Measurements from ENCODE around the gene MRGPRX4. TPM values are rescaled to one million over a fixed set of nuclear protein-coding genes. Genes with fewer than 3 reads are reported as not detected.
A peak's percentile ranks its signal among the peaks of the same experiment; 100 is the strongest.
"Not testable (repeated sequence)": the region's sequence is repeated elsewhere in the genome, so short reads cannot be mapped to it uniquely, and the experiment has no call there.

Gene MRGPRX4
- total and polyA plus RNA-seq, 5 donors from 2014 or later, result not detected

GRCh38 chr11:18191376-18191775 lies 18.7 kb downstream of the MRGPRX4 start:
- H3K36me3 Mint-ChIP-seq, result no peaks in the 10 kb centered on the region
- no peaks in the 10 kb centered on the region for H3K4me1 ChIP-seq (ENCODE audit: control insufficient read depth, insufficient read depth, low read length, poor library complexity, severe bottlenecking)
- peaks cover 9% of the 10 kb centered on the region for H3K27me3 ChIP-seq (ENCODE audit: control insufficient read depth, insufficient read depth, low read length)
- no peak overlapping the region for H3K4me3 ChIP-seq (ENCODE audit: low read depth, low read length)
- H3K9me3 ChIP-seq (ENCODE audit: control insufficient read depth in 2 of 2, low read length in 2 of 2), result no peaks in the 10 kb centered on the region
- no peaks in the 10 kb centered on the region for H3K4me1 Mint-ChIP-seq
- DNase-seq (no peak), ATAC-seq (ENCODE audit: low read depth in 2 of 2) (no peak)
- H3K27ac Mint-ChIP-seq, result no peak overlapping the region
- H3K27me3 Mint-ChIP-seq, result peaks cover 27% of the 10 kb centered on the region
- H3K36me3 ChIP-seq (ENCODE audit: control insufficient read depth, insufficient read depth, low read length), result no peaks in the 10 kb centered on the region
- no peak overlapping the region for H3K27ac ChIP-seq (ENCODE audit: insufficient read depth, low read length, poor library complexity, severe bottlenecking)
- no peak overlapping the region for H3K4me3 Mint-ChIP-seq
- peaks cover 0 to 3% (median 0%) of the 10 kb centered on the region in 7 donors for H3K9me3 Mint-ChIP-seq

- Mint-ChIP-seq H3K36me3 (no peaks in the 10 kb centered on the region), H3K27me3 (peaks cover 22% of the 10 kb centered on the region), H3K9me3 (peaks cover 0 to 3% (median 0%) of the 10 kb centered on the region in 7 donors), H3K4me1 (no peaks in the 10 kb centered on the region), H3K4me3 (no peak overlapping the region), H3K27ac (no peak overlapping the region)
- H3K4me3 ChIP-seq (ENCODE audit: low read depth, low read length), result no peak overlapping the region
- no peaks in the 10 kb centered on the region for H3K4me1 ChIP-seq (ENCODE audit: control insufficient read depth, insufficient read depth, low read length, poor library complexity, severe bottlenecking)
- no peak for DNase-seq
- no peaks in the 10 kb centered on the region for H3K36me3 ChIP-seq (ENCODE audit: control insufficient read depth, insufficient read depth, low read length)
- H3K9me3 ChIP-seq (ENCODE audit: control insufficient read depth in 2 of 2, low read length in 2 of 2), result no peaks in the 10 kb centered on the region
- H3K27ac ChIP-seq (ENCODE audit: insufficient read depth, low read length, poor library complexity, severe bottlenecking), result no peak overlapping the region
- H3K27me3 ChIP-seq (ENCODE audit: control insufficient read depth, insufficient read depth, low read length), result peaks cover 8% of the 10 kb centered on the region
- ATAC-seq (ENCODE audit: low read depth in 2 of 2), result no peak
Measured at GRCh38 chr11:18193010-18193409, 20.4 kb downstream of the MRGPRX4 start.

- no peaks in the 10 kb centered on the region for H3K4me1 ChIP-seq (ENCODE audit: control insufficient read depth, insufficient read depth, low read length, poor library complexity, severe bottlenecking)
- no peaks in the 10 kb centered on the region for H3K9me3 ChIP-seq (ENCODE audit: control insufficient read depth in 2 of 2, low read length in 2 of 2)
- Mint-ChIP-seq H3K4me1 (no peaks in the 10 kb centered on the region), H3K36me3 (no peaks in the 10 kb centered on the region), H3K9me3 (peaks cover 0 to 6% (median 0%) of the 10 kb centered on the region in 7 donors), H3K4me3 (no peak overlapping the region), H3K27ac (no peak overlapping the region), H3K27me3 (peaks cover 34% of the 10 kb centered on the region)
- ATAC-seq (ENCODE audit: low read depth in 2 of 2), result no peak
- no peak overlapping the region for H3K27ac ChIP-seq (ENCODE audit: insufficient read depth, low read length, poor library complexity, severe bottlenecking)
- H3K36me3 ChIP-seq (ENCODE audit: control insufficient read depth, insufficient read depth, low read length), result no peaks in the 10 kb centered on the region
- no peak overlapping the region for H3K4me3 ChIP-seq (ENCODE audit: low read depth, low read length)
- peaks cover 12% of the 10 kb centered on the region for H3K27me3 ChIP-seq (ENCODE audit: control insufficient read depth, insufficient read depth, low read length)
- no peak for DNase-seq
Measured at GRCh38 chr11:18196532-18196931, 23.9 kb downstream of the MRGPRX4 start.

- H3K27ac ChIP-seq (ENCODE audit: insufficient read depth, low read length, poor library complexity, severe bottlenecking); ATAC-seq (ENCODE audit: low read depth in 2 of 2); H3K36me3 ChIP-seq (ENCODE audit: control insufficient read depth, insufficient read depth, low read length); H3K27me3 ChIP-seq (ENCODE audit: control insufficient read depth, insufficient read depth, low read length); H3K36me3 Mint-ChIP-seq; H3K9me3 ChIP-seq (ENCODE audit: control insufficient read depth in 2 of 2, low read length in 2 of 2); DNase-seq; H3K4me3 Mint-ChIP-seq; H3K27ac Mint-ChIP-seq; H3K4me3 ChIP-seq (ENCODE audit: low read depth, low read length); H3K9me3 Mint-ChIP-seq; H3K4me1 ChIP-seq (ENCODE audit: control insufficient read depth, insufficient read depth, low read length, poor library complexity, severe bottlenecking); H3K4me1 Mint-ChIP-seq: not testable (repeated sequence)
- H3K27me3 Mint-ChIP-seq, result peaks cover 30% of the 10 kb centered on the region
Measured at GRCh38 chr11:18197738-18198137, 25.1 kb downstream of the MRGPRX4 start.

- Histone ChIP-seq H3K36me3 (ENCODE audit: control insufficient read depth, insufficient read depth, low read length) (no peaks in the 10 kb centered on the region), H3K27me3 (ENCODE audit: control insufficient read depth, insufficient read depth, low read length) (peaks cover 18% of the 10 kb centered on the region), H3K9me3 (ENCODE audit: control insufficient read depth in 2 of 2, low read length in 2 of 2) (no peaks in the 10 kb centered on the region), H3K4me3 (ENCODE audit: low read depth, low read length) (no peak overlapping the region), H3K27ac (ENCODE audit: insufficient read depth, low read length, poor library complexity, severe bottlenecking) (no peak overlapping the region), H3K4me1 (ENCODE audit: control insufficient read depth, insufficient read depth, low read length, poor library complexity, severe bottlenecking) (no peaks in the 10 kb centered on the region)
- ATAC-seq (ENCODE audit: low read depth in 2 of 2) (no peak), DNase-seq (peak in 1 of 3 donors; percentile 25)
- Mint-ChIP-seq H3K27ac (no peak overlapping the region), H3K4me3 (no peak overlapping the region), H3K9me3 (peaks cover 0 to 14% (median 0%) of the 10 kb centered on the region in 7 donors), H3K4me1 (peaks cover 0 to 5% (median under 1%) of the 10 kb centered on the region in 4 donors), H3K27me3 (peaks cover 59% of the 10 kb centered on the region), H3K36me3 (no peaks in the 10 kb centered on the region)
Measured at GRCh38 chr11:18203723-18204122, 31.1 kb downstream of the MRGPRX4 start.

- Mint-ChIP-seq H3K27me3 (peaks cover 56% of the 10 kb centered on the region), H3K27ac (no peak overlapping the region), H3K4me1 (peaks cover 0 to 5% (median under 1%) of the 10 kb centered on the region in 4 donors), H3K36me3 (no peaks in the 10 kb centered on the region), H3K9me3 (peaks cover 0 to 14% (median 0%) of the 10 kb centered on the region in 7 donors), H3K4me3 (no peak overlapping the region)
- no peak overlapping the region for H3K4me3 ChIP-seq (ENCODE audit: low read depth, low read length)
- DNase-seq, result no peak
- no peak for ATAC-seq (ENCODE audit: low read depth in 2 of 2)
- H3K36me3 ChIP-seq (ENCODE audit: control insufficient read depth, insufficient read depth, low read length), result no peaks in the 10 kb centered on the region
- H3K27ac ChIP-seq (ENCODE audit: insufficient read depth, low read length, poor library complexity, severe bottlenecking), result no peak overlapping the region
- H3K27me3 ChIP-seq (ENCODE audit: control insufficient read depth, insufficient read depth, low read length), result peaks cover 18% of the 10 kb centered on the region
- no peaks in the 10 kb centered on the region for H3K4me1 ChIP-seq (ENCODE audit: control insufficient read depth, insufficient read depth, low read length, poor library complexity, severe bottlenecking)
- H3K9me3 ChIP-seq (ENCODE audit: control insufficient read depth in 2 of 2, low read length in 2 of 2), result no peaks in the 10 kb centered on the region
Measured at GRCh38 chr11:18204220-18204619, 31.6 kb downstream of the MRGPRX4 start.

GRCh38 chr11:18204771-18205170 lies 32.1 kb downstream of the MRGPRX4 start:
- H3K36me3 ChIP-seq (ENCODE audit: control insufficient read depth, insufficient read depth, low read length), result no peaks in the 10 kb centered on the region
- no peak overlapping the region for H3K27ac Mint-ChIP-seq
- H3K36me3 Mint-ChIP-seq, result no peaks in the 10 kb centered on the region
- ATAC-seq (ENCODE audit: low read depth in 2 of 2), result no peak
- no peak overlapping the region for H3K4me3 Mint-ChIP-seq
- no peaks in the 10 kb centered on the region for H3K4me1 ChIP-seq (ENCODE audit: control insufficient read depth, insufficient read depth, low read length, poor library complexity, severe bottlenecking)
- H3K4me1 Mint-ChIP-seq, result peaks cover 0 to 5% (median under 1%) of the 10 kb centered on the region in 4 donors
- no peak for DNase-seq
- peaks cover 0 to 12% (median 0%) of the 10 kb centered on the region in 7 donors for H3K9me3 Mint-ChIP-seq
- H3K27me3 ChIP-seq (ENCODE audit: control insufficient read depth, insufficient read depth, low read length), result peaks cover 14% of the 10 kb centered on the region
- H3K27me3 Mint-ChIP-seq, result peaks cover 51% of the 10 kb centered on the region
- no peaks in the 10 kb centered on the region for H3K9me3 ChIP-seq (ENCODE audit: control insufficient read depth in 2 of 2, low read length in 2 of 2)
- no peak overlapping the region for H3K4me3 ChIP-seq (ENCODE audit: low read depth, low read length)
- H3K27ac ChIP-seq (ENCODE audit: insufficient read depth, low read length, poor library complexity, severe bottlenecking), result no peak overlapping the region

- peaks cover 49% of the 10 kb centered on the region for H3K27me3 Mint-ChIP-seq
- Histone ChIP-seq H3K27ac (ENCODE audit: insufficient read depth, low read length, poor library complexity, severe bottlenecking) (no peak overlapping the region), H3K4me1 (ENCODE audit: control insufficient read depth, insufficient read depth, low read length, poor library complexity, severe bottlenecking) (no peaks in the 10 kb centered on the region), H3K36me3 (ENCODE audit: control insufficient read depth, insufficient read depth, low read length) (no peaks in the 10 kb centered on the region), H3K4me3 (ENCODE audit: low read depth, low read length) (no peak overlapping the region), H3K27me3 (ENCODE audit: control insufficient read depth, insufficient read depth, low read length) (peaks cover 11% of the 10 kb centered on the region), H3K9me3 (ENCODE audit: control insufficient read depth in 2 of 2, low read length in 2 of 2) (no peaks in the 10 kb centered on the region)
- H3K4me1 Mint-ChIP-seq, result peaks cover 0 to 5% (median under 1%) of the 10 kb centered on the region in 4 donors
- H3K9me3 Mint-ChIP-seq, result peaks cover 0 to 7% (median 0%) of the 10 kb centered on the region in 7 donors
- ATAC-seq (ENCODE audit: low read depth in 2 of 2) (no peak), DNase-seq (no peak)
- H3K27ac Mint-ChIP-seq, result no peak overlapping the region
- no peak overlapping the region for H3K4me3 Mint-ChIP-seq
- H3K36me3 Mint-ChIP-seq, result no peaks in the 10 kb centered on the region
Measured at GRCh38 chr11:18209058-18209457, 36.4 kb downstream of the MRGPRX4 start.

Data from CD4-positive, CD25-positive, alpha-beta regulatory T cell (primary cell).